Upper lobe of left lung (tissue), 4 donors: ENCODE results near the gene REPIN1.

Experiments used
- CTCF ChIP-seq, 6 experiments: fragments of 450-650 bp in 4 of 6; fragments of 200-600 bp in 2 of 6; sonication (generic) in 2 of 6; IDR thresholded peaks; one replicate each; pipeline ENCODE4 v1.5.1; 2016 to 2019; ENCODE audit warnings: antibody characterized with exemption in 6 of 6
- EP300 ChIP-seq, 4 donors: sonication (generic); formaldehyde crosslinking; IDR thresholded peaks; one replicate each; pipeline ENCODE4 v1.5.1; 2017; ENCODE audit warnings: antibody characterized with exemption in 4 of 4, control low read depth in 2 of 4
- POLR2A ChIP-seq, 4 donors: fragments of 450-650 bp; IDR thresholded peaks; one replicate each; pipeline ENCODE4 v1.5.1; 2016 to 2017; ENCODE audit warnings: antibody characterized with exemption in 4 of 4, mild to moderate bottlenecking in 2 of 4
- POLR2AphosphoS5 ChIP-seq, 2 donors: sonication (generic); formaldehyde crosslinking; IDR thresholded peaks; one replicate each; pipeline ENCODE4 v1.5.1; 2017; ENCODE audit warnings: antibody characterized with exemption in 2 of 2

DNA sequence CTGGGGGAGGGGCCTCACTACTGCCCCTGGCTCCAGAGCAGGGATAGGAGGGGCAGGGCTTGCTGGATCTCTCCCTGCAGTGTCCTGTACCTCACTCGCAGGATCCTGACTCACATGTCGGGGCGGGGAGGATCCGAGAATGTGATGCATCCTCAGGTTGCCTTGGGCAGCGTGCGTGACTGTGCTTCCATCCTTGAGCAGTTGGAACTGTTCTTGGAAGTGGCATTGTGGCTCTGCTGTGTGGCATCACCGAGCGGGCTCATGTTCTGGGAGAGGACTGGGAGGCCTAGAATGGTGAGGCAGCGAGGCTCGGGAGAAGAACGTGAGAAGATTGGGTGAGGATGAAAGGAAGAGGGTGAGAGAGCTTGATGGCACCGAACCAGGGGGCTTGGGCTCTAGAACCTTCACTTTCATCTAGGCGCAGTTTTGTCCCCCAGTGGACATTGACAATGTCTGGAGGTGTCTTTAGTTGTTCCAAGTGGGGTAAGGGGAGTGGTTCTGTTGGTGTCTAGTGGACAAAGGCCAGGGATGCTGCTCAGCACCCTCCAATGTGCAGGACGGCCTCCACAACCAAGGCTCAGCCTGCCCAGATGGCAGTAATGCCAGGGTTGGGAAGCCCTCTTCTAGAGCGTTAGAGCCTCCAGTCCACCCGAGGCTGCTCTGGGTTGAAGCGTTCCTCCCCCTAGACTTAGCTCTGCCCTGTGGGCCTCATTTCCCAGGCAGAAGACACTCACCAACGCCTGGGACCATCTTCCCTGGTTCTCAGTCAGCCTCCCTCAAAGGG is 35.6 kb upstream of the REPIN1 start:
- TF ChIP-seq POLR2AphosphoS5 (IDR thresholded peaks at IDR 0.05) (no peak), CTCF (IDR thresholded peaks at IDR 0.05) (no peak), EP300 (IDR thresholded peaks at IDR 0.05) (no peak), POLR2A (IDR thresholded peaks at IDR 0.05) (no peak)
